GM21619 (cell line): ENCODE data around the gene TMPRSS6.

ENCODE experiments used
- ATAC-seq: cut with Tn5 transposase; IDR thresholded peaks from one replicate; pipeline ENCODE4 v1.9.1; 2021; ENCODE audit not compliant: unreplicated experiment

Gene TMPRSS6

DNA sequence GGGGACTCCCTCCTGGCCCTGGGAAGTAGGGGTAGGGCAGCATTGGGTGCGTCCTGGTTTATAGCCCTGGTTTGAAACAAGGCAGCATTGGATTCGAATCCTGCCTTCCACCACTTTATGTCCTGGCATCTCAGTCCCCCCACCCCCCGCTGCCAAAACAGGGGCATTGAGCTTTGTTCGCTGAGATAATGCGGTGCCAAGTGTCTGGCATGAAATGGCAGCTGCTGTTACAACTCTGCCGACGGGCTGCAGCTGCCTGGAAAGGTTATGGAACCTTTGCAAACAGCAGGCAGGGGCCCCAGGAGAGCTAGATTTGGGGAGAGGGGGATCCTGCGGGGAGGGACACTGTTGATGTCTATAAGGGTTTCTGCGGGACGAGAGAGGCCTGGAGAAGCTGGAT is 92.2 kb downstream of the TMPRSS6 start:
- no peak for ATAC-seq

DNA sequence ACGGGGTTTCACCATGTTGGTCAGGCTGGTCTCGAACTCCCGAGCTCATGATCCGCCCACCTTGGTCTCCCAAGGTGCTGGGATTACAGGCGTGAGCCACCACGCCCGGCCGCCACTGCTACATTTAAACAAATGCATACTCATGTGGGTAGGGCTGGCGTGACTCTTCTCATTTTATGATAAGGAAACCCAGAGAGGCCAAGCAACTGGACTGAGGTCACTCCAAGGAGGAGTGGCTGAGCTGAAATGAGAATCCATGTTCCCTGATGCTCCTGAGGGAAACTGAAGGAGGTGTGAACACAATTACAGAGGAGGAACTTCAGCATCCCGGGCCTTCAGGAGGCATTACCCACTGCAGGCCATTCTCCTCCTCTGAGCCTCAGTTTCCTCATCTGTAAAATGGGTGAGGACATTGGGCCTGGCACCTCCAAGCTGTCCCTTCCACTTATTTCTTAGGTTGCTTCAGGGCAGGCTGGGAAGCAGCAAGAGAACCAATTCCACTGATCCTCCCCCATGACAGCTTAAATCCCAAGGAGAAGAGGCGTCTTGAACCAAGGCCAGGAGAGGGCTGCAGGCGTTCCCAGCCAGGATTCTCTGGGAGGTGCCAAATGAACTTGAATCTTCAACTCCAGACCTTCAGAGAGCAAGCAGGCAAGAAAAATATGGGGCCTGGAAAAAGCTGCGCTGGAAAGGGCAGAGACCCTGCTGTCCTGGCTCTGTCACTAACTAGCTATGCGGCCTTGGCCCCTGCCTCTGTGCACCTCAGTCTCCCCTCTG is 93.2 kb downstream of the TMPRSS6 start:
- no peak for ATAC-seq

DNA sequence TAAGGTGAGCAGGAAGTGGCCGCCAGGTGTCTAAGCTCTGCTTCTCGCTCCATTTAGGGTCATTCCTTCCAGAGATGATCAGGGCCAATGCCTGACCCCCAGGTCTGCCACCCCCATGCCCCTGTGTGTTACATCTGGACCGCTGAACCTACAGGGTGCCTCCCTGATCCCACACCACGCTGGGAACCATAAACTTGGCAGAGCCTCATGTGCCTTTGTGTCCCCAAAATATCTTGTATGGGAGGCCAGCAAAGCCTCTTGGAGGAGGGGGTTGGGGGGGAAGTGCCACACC is 94.0 kb downstream of the TMPRSS6 start:
- no peak for ATAC-seq
